ENCODE data around the gene GON4L. TPM values are rescaled to one million over a fixed set of nuclear protein-coding genes. Genes with fewer than 3 reads are reported as not detected.
"Not testable (repeated sequence)": the region's sequence is repeated elsewhere in the genome, so short reads cannot be mapped to it uniquely, and the experiment has no call there.

Gene GON4L
- total RNA-seq, 1 experiment from 2014 or later: 53.4 TPM

DNA sequence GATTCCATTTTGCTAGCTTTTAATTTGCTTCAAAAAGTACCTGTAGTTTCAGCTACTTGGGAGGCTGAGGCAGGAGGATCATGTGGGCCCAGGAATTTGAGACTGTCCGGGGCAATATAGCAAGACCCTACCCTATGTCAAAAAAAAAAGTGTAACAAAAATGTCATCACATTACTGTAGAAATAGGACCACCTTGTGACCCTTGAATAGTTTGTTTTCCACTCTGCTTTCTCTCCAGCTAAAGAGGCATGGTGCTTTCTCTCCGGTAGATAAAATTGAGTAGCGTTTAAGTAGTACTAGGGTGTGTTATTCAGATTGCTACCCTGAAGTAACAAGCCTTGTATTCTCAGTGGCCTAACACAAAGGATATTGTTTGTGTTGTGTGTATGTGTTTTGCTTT is 144.4 kb downstream of the GON4L start:
- DNase-seq; H3K27me3 ChIP-seq (ENCODE audit: insufficient read depth, low read length); H3K4me3 Mint-ChIP-seq; H3K9me3 ChIP-seq (ENCODE audit: control insufficient read depth, low read depth, low read length); H2BK20ac ChIP-seq (ENCODE audit: low read depth, low read length, poor library complexity, severe bottlenecking); H2BK15ac ChIP-seq (ENCODE audit: low read depth, low read length); H3K14ac ChIP-seq (ENCODE audit: insufficient read depth, low read length); H3K79me1 ChIP-seq (ENCODE audit: insufficient read depth, low read depth, low read length, poor library complexity, severe bottlenecking); H4K5ac ChIP-seq (ENCODE audit: insufficient read length, low read depth, low read length); H3T11ph ChIP-seq (ENCODE audit: low read length); H3K79me2 ChIP-seq (ENCODE audit: insufficient read depth, low read length); H3K27ac ChIP-seq (ENCODE audit: insufficient read length, low read depth, low read length); H4K91ac ChIP-seq (ENCODE audit: insufficient read length, low read depth, low read length); H3K23me2 ChIP-seq (ENCODE audit: insufficient read length, low read depth, low read length, poor library complexity, severe bottlenecking); H4K20me1 ChIP-seq (ENCODE audit: control insufficient read depth, insufficient read depth, insufficient read length); H3K9me3 Mint-ChIP-seq; H2AK5ac ChIP-seq (ENCODE audit: insufficient read length, low read length); H2BK12ac ChIP-seq (ENCODE audit: insufficient read length, low read depth, low read length); H3K23ac ChIP-seq (ENCODE audit: insufficient read length, low read depth, low read length); H3K27me3 Mint-ChIP-seq (ENCODE audit: low read depth); H4K8ac ChIP-seq (replicated peaks; ENCODE audit: insufficient read length, low read depth, low read length); H2BK5ac ChIP-seq (ENCODE audit: insufficient read length, low read length); H3K4me1 ChIP-seq (ENCODE audit: insufficient read depth, low read length); H2BK120ac ChIP-seq (ENCODE audit: low read depth, low read length, poor library complexity, severe bottlenecking); H3K9ac ChIP-seq (ENCODE audit: extremely low read depth, insufficient read length, low read length); H3K4me1 Mint-ChIP-seq; H3K18ac ChIP-seq (ENCODE audit: insufficient read length, low read depth, low read length); H3K27ac Mint-ChIP-seq; H3K4me2 ChIP-seq (ENCODE audit: insufficient read depth, insufficient read length, low read length); H3K4ac ChIP-seq (ENCODE audit: low read depth, low read length); H2AFZ ChIP-seq (ENCODE audit: low read length); H3K56ac ChIP-seq (ENCODE audit: insufficient read length, low read depth, low read length): not testable (repeated sequence)
- WGBS (ENCODE audit: extremely low coverage, insufficient read length, low lambda C conversion rate): no CpG with 5 or more reads among the region's 3 CpGs
- TF ChIP-seq, protein P1, sequence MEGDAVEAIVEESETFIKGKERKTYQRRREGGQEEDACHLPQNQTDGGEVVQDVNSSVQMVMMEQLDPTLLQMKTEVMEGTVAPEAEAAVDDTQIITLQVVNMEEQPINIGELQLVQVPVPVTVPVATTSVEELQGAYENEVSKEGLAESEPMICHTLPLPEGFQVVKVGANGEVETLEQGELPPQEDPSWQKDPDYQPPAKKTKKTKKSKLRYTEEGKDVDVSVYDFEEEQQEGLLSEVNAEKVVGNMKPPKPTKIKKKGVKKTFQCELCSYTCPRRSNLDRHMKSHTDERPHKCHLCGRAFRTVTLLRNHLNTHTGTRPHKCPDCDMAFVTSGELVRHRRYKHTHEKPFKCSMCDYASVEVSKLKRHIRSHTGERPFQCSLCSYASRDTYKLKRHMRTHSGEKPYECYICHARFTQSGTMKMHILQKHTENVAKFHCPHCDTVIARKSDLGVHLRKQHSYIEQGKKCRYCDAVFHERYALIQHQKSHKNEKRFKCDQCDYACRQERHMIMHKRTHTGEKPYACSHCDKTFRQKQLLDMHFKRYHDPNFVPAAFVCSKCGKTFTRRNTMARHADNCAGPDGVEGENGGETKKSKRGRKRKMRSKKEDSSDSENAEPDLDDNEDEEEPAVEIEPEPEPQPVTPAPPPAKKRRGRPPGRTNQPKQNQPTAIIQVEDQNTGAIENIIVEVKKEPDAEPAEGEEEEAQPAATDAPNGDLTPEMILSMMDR (conservative IDR thresholded peaks at IDR 0.05): peak; percentile 36; the same call in 2 of the 3 replicates
- peaks cover 24 to 70% (median 56%) of the 10 kb centered on the region in 3 experiments for H3K36me3 Mint-ChIP-seq (ENCODE audit: insufficient read depth in 1 of 3, low read depth in 3 of 3)

DNA sequence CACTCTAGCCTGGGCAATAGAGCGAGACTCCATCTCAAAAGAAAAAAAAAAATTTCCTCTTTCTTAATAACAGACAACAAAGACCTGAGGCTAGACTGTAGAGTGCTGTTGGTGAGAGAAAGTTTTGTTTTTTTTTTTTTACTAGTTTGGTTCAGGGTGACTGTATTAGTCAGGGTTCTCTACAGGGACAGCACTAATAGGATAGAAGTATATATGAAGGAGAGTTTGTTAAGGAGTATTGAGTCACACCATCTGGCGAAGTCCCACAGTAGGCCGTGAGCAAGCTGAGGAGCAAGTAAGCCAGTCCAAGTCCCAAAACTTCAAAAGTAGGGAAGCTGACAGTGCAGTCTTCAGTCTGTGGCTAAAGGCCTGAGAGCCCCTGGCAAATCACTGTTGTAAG is 145.6 kb downstream of the GON4L start:
- H3K23me2 ChIP-seq (ENCODE audit: insufficient read length, low read depth, low read length, poor library complexity, severe bottlenecking); H3K23ac ChIP-seq (ENCODE audit: insufficient read length, low read depth, low read length); H4K8ac ChIP-seq (replicated peaks; ENCODE audit: insufficient read length, low read depth, low read length); H3K27ac ChIP-seq (ENCODE audit: insufficient read length, low read depth, low read length); H4K91ac ChIP-seq (ENCODE audit: insufficient read length, low read depth, low read length); H3K27ac Mint-ChIP-seq; H4K5ac ChIP-seq (ENCODE audit: insufficient read length, low read depth, low read length); H3K4me1 Mint-ChIP-seq; H2BK20ac ChIP-seq (ENCODE audit: low read depth, low read length, poor library complexity, severe bottlenecking); H3K56ac ChIP-seq (ENCODE audit: insufficient read length, low read depth, low read length); H3K4me1 ChIP-seq (ENCODE audit: insufficient read depth, low read length); DNase-seq; H3K9me3 ChIP-seq (ENCODE audit: control insufficient read depth, low read depth, low read length); H3K9ac ChIP-seq (ENCODE audit: extremely low read depth, insufficient read length, low read length); H3K9me3 Mint-ChIP-seq; H2BK5ac ChIP-seq (ENCODE audit: insufficient read length, low read length); H3K14ac ChIP-seq (ENCODE audit: insufficient read depth, low read length); H2AFZ ChIP-seq (ENCODE audit: low read length); H3K27me3 Mint-ChIP-seq (ENCODE audit: low read depth); H3K79me2 ChIP-seq (ENCODE audit: insufficient read depth, low read length); H3K4me3 Mint-ChIP-seq; H2BK120ac ChIP-seq (ENCODE audit: low read depth, low read length, poor library complexity, severe bottlenecking); H2AK5ac ChIP-seq (ENCODE audit: insufficient read length, low read length); H3K79me1 ChIP-seq (ENCODE audit: insufficient read depth, low read depth, low read length, poor library complexity, severe bottlenecking); H4K20me1 ChIP-seq (ENCODE audit: control insufficient read depth, insufficient read depth, insufficient read length); H3K4ac ChIP-seq (ENCODE audit: low read depth, low read length); H3K27me3 ChIP-seq (ENCODE audit: insufficient read depth, low read length); H3K4me2 ChIP-seq (ENCODE audit: insufficient read depth, insufficient read length, low read length); H3K18ac ChIP-seq (ENCODE audit: insufficient read length, low read depth, low read length); H2BK12ac ChIP-seq (ENCODE audit: insufficient read length, low read depth, low read length); H2BK15ac ChIP-seq (ENCODE audit: low read depth, low read length); H3T11ph ChIP-seq (ENCODE audit: low read length): not testable (repeated sequence)
- peaks cover 26 to 64% (median 51%) of the 10 kb centered on the region in 3 experiments for H3K36me3 Mint-ChIP-seq (ENCODE audit: insufficient read depth in 1 of 3, low read depth in 3 of 3)
- no CpG with 5 or more reads among the region's 3 CpGs for WGBS (ENCODE audit: extremely low coverage, insufficient read length, low lambda C conversion rate)
